Neuronal stem cell (in vitro differentiated cells): ENCODE results near the gene RELB.

ENCODE experiments used
- DNase-seq: peaks from one replicate; pipeline ENCODE4 v3.0.0-alpha.2; 2013; ENCODE audit warnings: low spot score
- H2AFZ ChIP-seq: one replicate; pipeline ENCODE4 v1.6.1; 2013; ENCODE audit warnings: mild to moderate bottlenecking, low read length, inconsistent platforms
- H2AK5ac ChIP-seq: 2 replicates; pipeline ENCODE4 v1.6.1; 2013; ENCODE audit warnings: low read depth, mild to moderate bottlenecking, inconsistent platforms, low read length, moderate library complexity, mixed read lengths
- H2BK120ac ChIP-seq: 2 replicates; pipeline ENCODE4 v1.6.1; 2013; ENCODE audit warnings: low read depth, mild to moderate bottlenecking, inconsistent platforms, low read length, moderate library complexity, mixed read lengths
- H2BK12ac ChIP-seq: one replicate; pipeline ENCODE4 v1.6.1; 2013; ENCODE audit warnings: low read length, inconsistent platforms
- H2BK15ac ChIP-seq: 2 replicates; pipeline ENCODE4 v1.6.1; 2013; ENCODE audit warnings: mild to moderate bottlenecking, low read length, inconsistent platforms, mixed read lengths
- H2BK5ac ChIP-seq: one replicate; pipeline ENCODE4 v1.6.1; 2013; ENCODE audit warnings: inconsistent platforms, mild to moderate bottlenecking, low read length, moderate library complexity
- H3K14ac ChIP-seq: one replicate; pipeline ENCODE4 v1.6.1; 2013; ENCODE audit warnings: low read length, inconsistent platforms
- H3K18ac ChIP-seq: 2 replicates; pipeline ENCODE4 v1.6.1; 2013; ENCODE audit warnings: low read length, inconsistent platforms
- H3K23ac ChIP-seq: 2 replicates; pipeline ENCODE4 v1.6.1; 2013; ENCODE audit warnings: low read depth, mild to moderate bottlenecking, mixed read lengths, low read length, inconsistent platforms; ENCODE audit not compliant: poor library complexity
- H3K27ac ChIP-seq: replicated peaks from 3 replicates; pipeline ENCODE4 v1.5.1; 2013; ENCODE audit warnings: low read length, inconsistent platforms
- H3K27me3 ChIP-seq, 3 experiments: 2 replicates each; pipeline ENCODE4 v1.6.1; 2013; ENCODE audit warnings: low read length in 3 of 3, mild to moderate bottlenecking in 2 of 3, inconsistent platforms in 1 of 3, low read depth in 1 of 3, mixed read lengths in 1 of 3, moderate library complexity in 1 of 3; ENCODE audit not compliant: control insufficient read depth in 3 of 3, insufficient read depth in 3 of 3
- H3K36me3 ChIP-seq, 2 donors: replicated peaks in 1 of 2; 2 replicates each; pipeline ENCODE4 v1.6.1; 2013; ENCODE audit warnings: low read length in 2 of 2; ENCODE audit not compliant: control insufficient read depth in 2 of 2, insufficient read depth in 2 of 2
- H3K4ac ChIP-seq: 2 replicates; pipeline ENCODE4 v1.6.1; 2013; ENCODE audit warnings: inconsistent platforms, mild to moderate bottlenecking, low read length, moderate library complexity
- H3K4me1 ChIP-seq, 2 donors: 1 replicate in 1 of 2; 2 replicates in 1 of 2; pipeline ENCODE4 v1.6.1; 2013; ENCODE audit warnings: low read length in 2 of 2, low read depth in 1 of 2; ENCODE audit not compliant: control insufficient read depth in 2 of 2, insufficient read depth in 1 of 2
- H3K4me2 ChIP-seq: one replicate; pipeline ENCODE4 v1.6.1; 2013; ENCODE audit warnings: mild to moderate bottlenecking, low read length, inconsistent platforms; ENCODE audit not compliant: insufficient read depth, poor library complexity, severe bottlenecking
- H3K4me3 ChIP-seq, 2 donors: 2 replicates each; pipeline ENCODE4 v1.5.1; 2013; ENCODE audit warnings: low read length in 2 of 2, mild to moderate bottlenecking in 2 of 2, inconsistent platforms in 1 of 2, moderate library complexity in 1 of 2
- H3K79me1 ChIP-seq: one replicate; pipeline ENCODE4 v1.6.1; 2013; ENCODE audit warnings: low read depth, mild to moderate bottlenecking, inconsistent platforms, low read length, moderate library complexity
- H3K9ac ChIP-seq: one replicate; pipeline ENCODE4 v1.6.1; 2013; ENCODE audit warnings: mild to moderate bottlenecking, low read depth, low read length, inconsistent platforms; ENCODE audit not compliant: poor library complexity
- H3K9me3 ChIP-seq, 2 donors: replicated peaks in 1 of 2; 2 replicates each; pipeline versions ENCODE3 to v1.6.1; 2013; ENCODE audit warnings: low read length in 2 of 2, mild to moderate bottlenecking in 2 of 2, inconsistent platforms in 1 of 2, low read depth in 1 of 2, mixed read lengths in 1 of 2, moderate library complexity in 1 of 2; ENCODE audit not compliant: control insufficient read depth in 2 of 2, insufficient read depth in 1 of 2
- H4K8ac ChIP-seq: one replicate; pipeline ENCODE4 v1.6.1; 2013; ENCODE audit warnings: low read depth, mild to moderate bottlenecking, inconsistent platforms, low read length, moderate library complexity
- H4K91ac ChIP-seq: one replicate; pipeline ENCODE4 v1.6.1; 2013; ENCODE audit warnings: low read length, low read depth, mild to moderate bottlenecking, inconsistent platforms; ENCODE audit not compliant: poor library complexity
- WGBS, 2 donors: extraction: QIAGEN DNeasy Blood & Tissue Kit; methylation state at CpG; one replicate each; pipeline ENCODE4 v1.1.7; 2013; ENCODE audit warnings: missing lambda C conversion rate in 2 of 2, mixed read lengths in 1 of 2; ENCODE audit not compliant: insufficient read length in 2 of 2, insufficient replicate concordance in 1 of 2; ENCODE audit errors: extremely low coverage in 2 of 2; 5-methylcytosine and 5-hydroxymethylcytosine counted together

RELB gene

DNA sequence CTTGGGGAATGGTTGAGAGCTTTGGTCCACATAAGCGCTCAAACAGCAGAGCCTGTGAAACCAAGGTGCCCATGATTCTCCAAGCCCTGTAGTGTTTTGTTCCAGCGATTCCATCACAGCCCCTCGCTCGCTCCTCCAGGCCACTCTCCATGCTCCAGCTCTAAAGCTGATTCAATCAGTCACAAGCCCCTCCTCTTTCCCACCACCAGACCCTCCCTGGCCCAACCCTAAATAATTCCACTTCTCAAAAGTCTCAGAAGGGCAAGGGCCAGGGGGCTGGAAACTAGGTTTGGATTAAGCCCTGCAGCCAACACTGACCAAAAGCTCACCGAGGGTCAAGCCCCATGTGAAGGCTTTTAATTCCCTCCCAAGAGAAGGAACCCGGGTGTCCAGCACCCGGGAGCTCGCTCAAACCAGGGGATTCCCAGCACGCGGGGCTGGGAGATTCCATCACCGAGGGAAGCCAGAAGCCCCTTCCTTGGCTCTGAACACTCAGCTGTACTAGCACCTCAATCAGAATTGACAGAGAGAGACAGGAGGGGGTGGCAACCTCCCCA is 73.6 kb downstream of the RELB start:
- H3K23ac ChIP-seq = no peak overlapping the region
- H3K36me3 ChIP-seq = peaks cover 8 to 18% of the 10 kb centered on the region in 2 donors
- H4K91ac ChIP-seq = no peak overlapping the region
- peak overlapping the region; percentile 58 for H2AFZ ChIP-seq
- H3K27ac ChIP-seq = no peak overlapping the region
- peaks cover 8 to 10% of the 10 kb centered on the region in 2 donors for H3K4me1 ChIP-seq
- H3K14ac ChIP-seq = no peak overlapping the region
- H2AK5ac ChIP-seq = peak overlapping the region; percentile 73
- H2BK120ac ChIP-seq = no peak overlapping the region
- H3K9me3 ChIP-seq = no peaks in the 10 kb centered on the region
- H2BK12ac ChIP-seq = no peak overlapping the region
- H3K4ac ChIP-seq = no peak overlapping the region
- no peak overlapping the region for H2BK5ac ChIP-seq
- no peak overlapping the region for H4K8ac ChIP-seq
- no peak overlapping the region for H3K4me2 ChIP-seq
- H3K18ac ChIP-seq = no peak overlapping the region
- DNase-seq = peak; percentile 20
- H3K27me3 ChIP-seq = peaks cover 5 to 27% (median 20%) of the 10 kb centered on the region in 3 experiments
- H3K4me3 ChIP-seq = no peak overlapping the region
- WGBS, 2 donors = no CpG with 5 or more reads among the region's 11 CpGs
- no peak overlapping the region for H3K9ac ChIP-seq
- peaks cover 5% of the 10 kb centered on the region for H3K79me1 ChIP-seq
- no peak overlapping the region for H2BK15ac ChIP-seq

DNA sequence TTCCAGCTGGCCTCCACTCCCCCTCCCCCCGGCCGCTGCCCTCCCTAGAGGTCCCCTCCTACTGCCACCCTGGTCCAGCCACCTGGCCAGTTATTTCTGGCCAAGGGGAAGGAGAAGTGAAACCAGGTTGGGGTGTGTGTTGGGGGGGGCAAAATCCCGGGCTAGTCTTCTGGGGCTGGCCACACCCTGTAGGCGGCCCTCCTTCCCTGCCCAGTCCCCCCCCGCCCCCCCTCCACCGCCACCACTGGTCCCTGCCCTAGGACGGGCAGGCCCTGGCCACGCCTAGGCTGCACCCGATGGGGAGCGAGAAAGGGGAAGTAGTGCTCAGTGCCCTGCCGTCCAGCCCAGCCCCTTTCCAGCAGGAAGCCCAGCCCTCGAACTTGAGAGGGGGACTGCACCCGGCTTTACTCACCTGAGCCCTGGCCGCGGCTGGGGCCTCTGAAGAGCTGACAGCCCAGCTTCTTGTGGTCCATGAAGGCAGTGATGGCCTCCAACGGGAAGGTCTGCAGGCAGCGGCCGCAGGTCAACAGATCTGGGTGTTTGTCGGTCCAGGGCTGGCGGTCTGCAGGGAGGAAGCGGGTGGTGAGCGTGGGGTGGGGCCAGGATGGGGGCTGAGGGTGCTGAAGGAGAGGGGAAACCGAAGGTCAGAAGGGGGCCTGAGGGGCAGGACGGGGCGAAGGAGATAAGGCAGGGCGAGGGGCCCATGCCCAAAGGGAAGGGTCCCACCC is 74.2 kb downstream of the RELB start:
- Histone ChIP-seq H2AK5ac (peak overlapping the region; percentile 73), H2BK15ac (peak overlapping the region; percentile 96), H3K79me1 (peaks cover 6% of the 10 kb centered on the region), H4K8ac (no peak overlapping the region), H3K36me3 (peaks cover 3 to 11% of the 10 kb centered on the region in 2 donors), H3K4ac (no peak overlapping the region), H3K23ac (peak overlapping the region; percentile 98), H3K9me3 (no peaks in the 10 kb centered on the region), H2BK12ac (peak overlapping the region; percentile 58), H2BK120ac (no peak overlapping the region), H3K4me2 (peak overlapping the region; percentile 77), H3K27ac (no peak overlapping the region), H3K4me3 (peak overlapping the region in 1 of 2 donors; percentile 69), H3K14ac (no peak overlapping the region), H2AFZ (peak overlapping the region; percentile 86), H2BK5ac (no peak overlapping the region), H3K27me3 (peaks cover 5 to 27% (median 20%) of the 10 kb centered on the region in 3 experiments), H4K91ac (no peak overlapping the region), H3K4me1 (peaks cover 13 to 14% of the 10 kb centered on the region in 2 donors), H3K9ac (peak overlapping the region; percentile 60), H3K18ac (peak overlapping the region; percentile 74)
- WGBS, 2 donors = no CpG with 5 or more reads among the region's 26 CpGs
- no peak for DNase-seq

DNA sequence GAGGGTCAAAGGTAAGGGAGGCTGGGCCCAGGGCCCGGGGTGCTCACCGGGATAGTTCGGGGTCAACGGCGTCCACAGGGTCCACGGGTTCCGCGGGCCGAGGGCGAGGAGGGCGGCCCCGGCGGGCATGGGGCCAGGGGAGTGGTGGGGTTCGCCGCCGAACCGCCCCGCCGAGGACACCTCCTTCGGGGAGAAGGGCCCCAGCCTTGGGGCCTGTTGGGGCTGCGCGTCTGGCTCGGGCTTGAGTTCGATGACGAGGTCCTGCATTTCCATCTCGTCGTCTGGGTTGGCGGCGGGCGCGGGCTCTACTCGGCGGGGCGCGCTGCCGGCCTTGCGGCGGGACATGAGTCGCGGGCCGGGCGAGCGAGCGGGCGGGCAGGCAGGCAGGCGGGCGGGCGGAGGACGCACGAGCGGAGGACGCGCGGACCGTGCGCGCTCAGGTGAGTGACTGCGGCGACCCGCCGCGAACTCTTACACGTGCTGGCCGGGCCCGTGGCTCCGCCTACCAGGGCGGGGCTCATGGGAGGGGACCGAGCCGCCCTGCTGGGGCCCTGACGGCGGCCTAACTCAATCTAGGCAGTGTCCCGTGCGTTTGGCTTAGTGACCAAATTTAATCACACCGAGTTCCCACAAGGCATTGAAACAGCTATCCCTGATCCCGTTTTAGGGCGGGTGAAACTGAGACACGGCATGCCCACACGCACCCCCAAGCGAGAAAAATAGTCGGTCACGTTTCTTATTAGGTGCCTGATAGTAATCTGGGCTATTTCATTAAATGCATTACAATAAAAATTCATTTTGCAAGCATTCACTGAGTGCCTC is 75.0 kb downstream of the RELB start, which contains the start of gene ZNF296:
Gene ZNF296 (minus strand): TSS at position 450 of the 822 bp plus-strand sequence. CDS start 105 bp downstream, at position 345.
- Histone ChIP-seq H3K4me1 (peaks cover 13 to 14% of the 10 kb centered on the region in 2 donors), H4K8ac (no peak within 1 kb of the TSS), H3K27ac (no peak within 1 kb of the TSS), H2AK5ac (peak within 1 kb of the TSS; percentile 73), H2AFZ (peak within 1 kb of the TSS; percentile 86), H3K18ac (peak within 1 kb of the TSS; percentile 74), H4K91ac (no peak within 1 kb of the TSS), H3K4me3 (peak within 1 kb of the TSS; percentile 36 to 69), H3K9ac (peak within 1 kb of the TSS; percentile 70), H2BK5ac (no peak within 1 kb of the TSS), H3K79me1 (peaks cover 6% of the 10 kb centered on the region), H3K4ac (no peak within 1 kb of the TSS), H3K36me3 (peaks cover 2 to 9% of the 10 kb centered on the region in 2 donors), H2BK12ac (peak within 1 kb of the TSS; percentile 58), H3K14ac (no peak within 1 kb of the TSS), H2BK15ac (peak within 1 kb of the TSS; percentile 96), H3K4me2 (peak within 1 kb of the TSS; percentile 77), H3K27me3 (peaks cover 5 to 27% (median 20%) of the 10 kb centered on the region in 3 experiments), H3K23ac (peak within 1 kb of the TSS; percentile 98), H2BK120ac (no peak within 1 kb of the TSS), H3K9me3 (no peaks in the 10 kb centered on the region)
- peak; percentile 50 for DNase-seq
- no CpG with 5 or more reads among the region's 81 CpGs for WGBS, 2 donors
